Glutamatergic neuron (in vitro differentiated cells): Measurements from ENCODE around the gene HS3ST6. TPM values are rescaled to one million over a fixed set of nuclear protein-coding genes. Genes with fewer than 3 reads are reported as not detected.
"Not testable (repeated sequence)": the region's sequence is repeated elsewhere in the genome, so short reads cannot be mapped to it uniquely, and the experiment has no call there.

Experiments used
- DNase-seq: peaks from one replicate; pipeline ENCODE4 v3.0.0; 2022
- H3K27ac Mint-ChIP-seq: one replicate; pipeline ENCODE4 v1.8.0; 2020; ENCODE audit warnings: mild to moderate bottlenecking, mixed read lengths, inconsistent platforms; ENCODE audit not compliant: unreplicated experiment
- H3K27me3 Mint-ChIP-seq: one replicate; pipeline ENCODE4 v1.8.0; 2020; ENCODE audit warnings: mild to moderate bottlenecking, moderate library complexity, mixed read lengths, inconsistent platforms; ENCODE audit not compliant: unreplicated experiment
- H3K36me3 Mint-ChIP-seq: one replicate; pipeline ENCODE4 v1.8.0; 2020; ENCODE audit warnings: mild to moderate bottlenecking, mixed read lengths, inconsistent platforms; ENCODE audit not compliant: unreplicated experiment
- H3K4me1 Mint-ChIP-seq: one replicate; pipeline ENCODE4 v1.8.0; 2020; ENCODE audit warnings: mild to moderate bottlenecking, low read depth, mixed read lengths, inconsistent platforms; ENCODE audit not compliant: unreplicated experiment
- H3K4me3 Mint-ChIP-seq: one replicate; pipeline ENCODE4 v1.8.0; 2020; ENCODE audit warnings: mild to moderate bottlenecking, mixed read lengths, inconsistent platforms; ENCODE audit not compliant: unreplicated experiment
- H3K9me3 Mint-ChIP-seq: one replicate; pipeline ENCODE4 v1.8.0; 2020; ENCODE audit warnings: mild to moderate bottlenecking, moderate library complexity, mixed read lengths, inconsistent platforms; ENCODE audit not compliant: unreplicated experiment
- CTCF ChIP-seq: fragments of 200-600 bp; sonication (generic); IDR thresholded peaks from one replicate; pipeline ENCODE4 v1.5.0; 2021; ENCODE audit not compliant: partially characterized antibody, unreplicated experiment
- total RNA-seq: library from RNA; stranded (reverse); fragmentation: NEBNext Ultra II Directional; extraction: Animal tissue kit (Norgen Biotek cat#: 25700); gene quantifications from one replicate; pipeline ENCODE4 v1.2.1, GENCODE V29; 2021; ENCODE audit not compliant: unreplicated experiment

The HS3ST6 gene
- total RNA-seq, 1 donor from 2014 or later, result 7.8 TPM

- DNase-seq, result no peak
- peaks cover 8% of the 10 kb centered on the region for H3K27me3 Mint-ChIP-seq
- no peaks in the 10 kb centered on the region for H3K36me3 Mint-ChIP-seq
- H3K9me3 Mint-ChIP-seq, result peaks cover 5% of the 10 kb centered on the region
- peaks cover 5% of the 10 kb centered on the region for H3K4me1 Mint-ChIP-seq
- no peak overlapping the region for H3K4me3 Mint-ChIP-seq
- no peak overlapping the region for H3K27ac Mint-ChIP-seq
- TF ChIP-seq CTCF, result no peak
Observed at GRCh38 chr16:1900452-1900774, 17.8 kb downstream of the HS3ST6 start.

GRCh38 chr16:1899641-1900451, 18.4 kb downstream of the HS3ST6 start:
- Mint-ChIP-seq H3K36me3 (no peaks in the 10 kb centered on the region), H3K27ac (no peak overlapping the region), H3K4me1 (peaks cover 5% of the 10 kb centered on the region), H3K27me3 (peaks cover 8% of the 10 kb centered on the region), H3K4me3 (no peak overlapping the region), H3K9me3 (peaks cover 5% of the 10 kb centered on the region)
- TF ChIP-seq CTCF, result no peak
- no peak for DNase-seq

GRCh38 chr16:1897692-1898091, 20.5 kb downstream of the HS3ST6 start:
- H3K4me3 Mint-ChIP-seq, H3K36me3 Mint-ChIP-seq, H3K4me1 Mint-ChIP-seq, DNase-seq, H3K27ac Mint-ChIP-seq, H3K27me3 Mint-ChIP-seq, H3K9me3 Mint-ChIP-seq: not testable (repeated sequence)

- Mint-ChIP-seq H3K27me3 (peaks cover 6% of the 10 kb centered on the region), H3K36me3 (no peaks in the 10 kb centered on the region), H3K9me3 (peaks cover 4% of the 10 kb centered on the region), H3K4me1 (peaks cover 7% of the 10 kb centered on the region), H3K27ac (peak overlapping the region; percentile 55), H3K4me3 (no peak overlapping the region)
- DNase-seq, result no peak
- no peak for TF ChIP-seq CTCF
Observed at GRCh38 chr16:1895949-1896675, 22.1 kb downstream of the HS3ST6 start.

- Mint-ChIP-seq H3K36me3 (no peaks in the 10 kb centered on the region), H3K4me1 (peaks cover 14% of the 10 kb centered on the region), H3K4me3 (no peak overlapping the region), H3K27ac (no peak overlapping the region), H3K27me3 (peaks cover 6% of the 10 kb centered on the region), H3K9me3 (peaks cover 4% of the 10 kb centered on the region)
- no peak for DNase-seq
- no peak for TF ChIP-seq CTCF
Observed at GRCh38 chr16:1895068-1895467, 23.1 kb downstream of the HS3ST6 start.
